ENCODE data around the gene GIPR. TPM values are rescaled to one million over a fixed set of nuclear protein-coding genes. Genes with fewer than 3 reads are reported as not detected.

GIPR gene
- total and polyA plus RNA-seq, 2 of the 13 experiments (the other 11 are each of a cell fraction or from before 2014, with no cell fraction given), result 0.15 to 1.2 TPM

DNA sequence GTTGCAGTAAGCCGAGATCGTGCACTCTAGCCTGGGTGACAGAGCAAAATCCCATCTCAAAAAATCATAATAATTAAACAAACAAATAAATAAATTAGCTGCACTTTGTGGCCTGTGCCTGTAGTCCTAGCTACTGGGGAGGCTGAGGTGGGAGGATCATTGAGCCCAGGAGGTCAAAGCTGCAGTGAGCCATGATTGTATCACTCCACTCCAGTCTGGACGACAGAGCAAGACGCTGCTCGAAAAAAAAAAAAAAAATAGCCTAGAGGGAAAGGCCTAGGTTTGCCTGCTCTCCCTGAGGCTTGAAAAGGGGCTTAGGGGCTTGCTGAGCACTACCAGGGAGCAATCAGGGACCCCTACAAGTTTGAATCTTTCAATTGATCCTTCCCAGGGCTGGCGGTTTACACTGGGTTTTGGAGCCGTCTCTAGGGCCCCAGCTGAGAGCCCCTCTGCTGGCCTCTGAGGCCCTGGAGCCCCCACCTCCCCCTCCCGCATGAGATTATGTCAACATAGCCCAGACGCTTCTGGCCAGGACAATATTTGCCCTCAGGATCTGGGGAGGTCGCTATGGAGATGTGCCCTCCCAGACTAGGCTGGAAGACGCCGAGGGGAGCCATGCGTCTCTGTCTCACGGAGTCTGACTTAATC, 10.4 kb upstream of the GIPR start (continued):
- TF ChIP-seq ZHX2 (IDR thresholded peaks at IDR 0.05; ENCODE audit: low read depth) (no peak), ZHX2 (CRISPR knock-in tag; IDR thresholded peaks at IDR 0.05; ENCODE audit: borderline replicate concordance) (no peak), MAX (IDR thresholded peaks at IDR 0.05) (0 out of 2 replicates have a peak, but pooled peaks have one; percentile 23), ZSCAN22 (CRISPR knock-in tag; IDR thresholded peaks at IDR 0.05) (no peak), ZFP91 (CRISPR knock-in tag; IDR thresholded peaks at IDR 0.05; ENCODE audit: borderline replicate concordance) (no peak), ZNF776 (CRISPR knock-in tag; IDR thresholded peaks at IDR 0.05) (no peak), ZNF274 (CRISPR knock-in tag; IDR thresholded peaks at IDR 0.05) (no peak), ERF (CRISPR knock-in tag; IDR thresholded peaks at IDR 0.05) (0 out of 2 replicates have a peak, but pooled peaks have one; percentile 22), ARID5B (CRISPR knock-in tag; IDR thresholded peaks at IDR 0.05) (peak; percentile 46), XRCC5 (optimal IDR thresholded peaks at IDR 0.05; ENCODE audit: low read length) (no peak), GPBP1L1 (CRISPR knock-in tag; IDR thresholded peaks at IDR 0.05) (no peak), MEF2D (CRISPR knock-in tag; IDR thresholded peaks at IDR 0.05) (no peak), SAFB2 (CRISPR knock-in tag; IDR thresholded peaks at IDR 0.05; ENCODE audit: borderline replicate concordance, low read depth) (no peak), ZNF720 (CRISPR knock-in tag; IDR thresholded peaks at IDR 0.05) (no peak), SOX13 (IDR thresholded peaks at IDR 0.05) (no peak), SOX13 (CRISPR knock-in tag; conservative IDR thresholded peaks at IDR 0.05 in 1 of 2, IDR thresholded peaks at IDR 0.05 in 1 of 2) (0 out of 4 replicates have a peak, but pooled peaks of 1 of the 2 experiments have one; percentile 39)
